CD4-positive, alpha-beta T cell treated with Interleukin-1 beta for 1 hour (primary cell): ENCODE data around the gene CDH15.

Experiments used
- DNase-seq, 2 donors: peaks; one replicate each; pipeline ENCODE4 v3.0.0-alpha.2; 2020 to 2022

The CDH15 gene

DNA sequence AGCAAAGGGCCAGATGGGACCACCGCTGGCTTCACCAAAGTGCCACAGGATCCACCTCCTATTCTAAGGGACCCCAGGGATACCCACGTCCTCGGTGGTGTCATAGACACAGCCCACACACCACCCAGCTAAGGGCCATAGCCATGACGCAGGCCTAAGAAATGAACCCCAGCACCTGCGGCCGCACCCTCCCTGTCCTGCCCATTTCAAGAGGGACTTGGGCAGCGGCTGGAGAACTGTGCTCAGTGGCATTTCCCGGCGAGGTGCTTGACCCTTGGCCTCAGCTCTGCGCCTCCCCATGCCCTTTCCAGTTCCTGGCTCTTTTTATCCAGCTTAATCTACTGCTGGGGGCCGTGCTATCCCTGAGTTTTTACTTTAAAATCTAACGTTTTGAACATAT is 73.2 kb downstream of the CDH15 start:
- no peak for DNase-seq
